GM12801 (cell line): Measurements from ENCODE around the gene NXPE3.

ENCODE experiments used
- CTCF ChIP-seq: IDR thresholded peaks from one replicate; pipeline ENCODE4 v1.5.1; 2011; ENCODE audit warnings: control low read depth; ENCODE audit not compliant: insufficient read length; ENCODE audit errors: extremely low read depth

NXPE3 gene

GRCh38 chr3:101868534-101869464 is 89.8 kb downstream of the NXPE3 start:
- no peak for TF ChIP-seq CTCF

GRCh38 chr3:101870138-101870537 is 91.1 kb downstream of the NXPE3 start:
- TF ChIP-seq CTCF = no peak

- no peak for TF ChIP-seq CTCF
Measured at GRCh38 chr3:101873619-101874018, 94.6 kb downstream of the NXPE3 start.

GRCh38 chr3:101876142-101876541 is 97.1 kb downstream of the NXPE3 start:
- TF ChIP-seq CTCF = no peak
